ENCODE measurements around the gene DENND1A. TPM values are rescaled to one million over a fixed set of nuclear protein-coding genes. Genes with fewer than 3 reads are reported as not detected.

Gene DENND1A
- total RNA-seq, 1 donor from 2014 or later, result 25.2 TPM

- no peak overlapping the region for H3K27ac Mint-ChIP-seq
These were observed 447.5 kb downstream of the DENND1A start for GRCh38 chr9:123482295-123482968.

GRCh38 chr9:123481209-123481865 lies 448.6 kb downstream of the DENND1A start:
- ATAC-seq (ENCODE audit: low read depth), result no peak
- ChIA-PET POLR2A (interaction anchor here (0.7 kb wide), 1 partner anchor 41 kb away, joined by 3 read pairs; no protein-coding TSS in a partner anchor), CTCF (no interaction called here)
- no peaks in the 10 kb centered on the region for H3K27me3 Mint-ChIP-seq
- H3K4me3 Mint-ChIP-seq, result no peak overlapping the region
- no peaks in the 10 kb centered on the region for H3K9me3 Mint-ChIP-seq
- no peak for DNase-seq
- no peaks in the 10 kb centered on the region for H3K4me1 Mint-ChIP-seq
- no peak for TF ChIP-seq CTCF (IDR thresholded peaks at IDR 0.05)
- no peaks in the 10 kb centered on the region for H3K36me3 Mint-ChIP-seq (ENCODE audit: low read depth)
- H3K27ac Mint-ChIP-seq, result no peak overlapping the region
- intact Hi-C loops (cut with micrococcal nuclease), result no loop called here

More at GRCh38 chr9:123482295-123482968, 447.5 kb downstream of the DENND1A start:
- H3K36me3 Mint-ChIP-seq (ENCODE audit: low read depth), result no peaks in the 10 kb centered on the region
- no peaks in the 10 kb centered on the region for H3K9me3 Mint-ChIP-seq
- ChIA-PET POLR2A (no interaction called here), CTCF (no interaction called here)
- TF ChIP-seq CTCF (IDR thresholded peaks at IDR 0.05), result no peak
- H3K4me3 Mint-ChIP-seq, result no peak overlapping the region
- no peak for ATAC-seq (ENCODE audit: low read depth)
- intact Hi-C loops (cut with micrococcal nuclease), result no loop called here
- no peaks in the 10 kb centered on the region for H3K4me1 Mint-ChIP-seq
- no peak for DNase-seq
- H3K27me3 Mint-ChIP-seq, result no peaks in the 10 kb centered on the region

- no peaks in the 10 kb centered on the region for H3K27me3 Mint-ChIP-seq
- H3K9me3 Mint-ChIP-seq, result no peaks in the 10 kb centered on the region
- CTCF ChIA-PET, result no interaction called here
- no peak overlapping the region for H3K4me3 Mint-ChIP-seq
- no peak for TF ChIP-seq CTCF (IDR thresholded peaks at IDR 0.05)
- intact Hi-C loops (cut with micrococcal nuclease), result no loop called here
- no peak for ATAC-seq (ENCODE audit: low read depth)
- DNase-seq, result no peak
- H3K27ac Mint-ChIP-seq, result no peak overlapping the region
- POLR2A ChIA-PET, result no interaction called here
- H3K4me1 Mint-ChIP-seq, result no peaks in the 10 kb centered on the region
- no peaks in the 10 kb centered on the region for H3K36me3 Mint-ChIP-seq (ENCODE audit: low read depth)
These were observed 449.1 kb downstream of the DENND1A start for GRCh38 chr9:123480791-123481190.

- Mint-ChIP-seq H3K4me1 (no peaks in the 10 kb centered on the region), H3K9me3 (no peaks in the 10 kb centered on the region), H3K27me3 (no peaks in the 10 kb centered on the region), H3K27ac (no peak overlapping the region), H3K4me3 (no peak overlapping the region), H3K36me3 (ENCODE audit: low read depth) (no peaks in the 10 kb centered on the region)
- DNase-seq (no peak), ATAC-seq (ENCODE audit: low read depth) (no peak)
- ChIA-PET POLR2A (no interaction called here), CTCF (no interaction called here)
- TF ChIP-seq CTCF (IDR thresholded peaks at IDR 0.05), result no peak
- intact Hi-C loops (cut with micrococcal nuclease), result no loop called here
These were observed 449.8 kb downstream of the DENND1A start for GRCh38 chr9:123480096-123480495.

- CTCF ChIA-PET, result no interaction called here
These were observed 450.8 kb downstream of the DENND1A start for GRCh38 chr9:123478967-123479602.

More at GRCh38 chr9:123478967-123479602, 450.8 kb downstream of the DENND1A start:
- no peaks in the 10 kb centered on the region for H3K27me3 Mint-ChIP-seq
- H3K36me3 Mint-ChIP-seq (ENCODE audit: low read depth), result no peaks in the 10 kb centered on the region
- H3K9me3 Mint-ChIP-seq, result no peaks in the 10 kb centered on the region
- POLR2A ChIA-PET, result no interaction called here
- no peak for ATAC-seq (ENCODE audit: low read depth)
- DNase-seq, result no peak
- no peak overlapping the region for H3K4me3 Mint-ChIP-seq
- H3K27ac Mint-ChIP-seq, result no peak overlapping the region
- TF ChIP-seq CTCF (IDR thresholded peaks at IDR 0.05), result no peak
- intact Hi-C loops (cut with micrococcal nuclease), result no loop called here
- H3K4me1 Mint-ChIP-seq, result no peaks in the 10 kb centered on the region

All from activated B cell treated with CpG ODN at 0.5 μM for 24 hours (primary cell).